Adrenal gland (tissue), 12 donors: ENCODE data around the gene LYRM7. TPM values are rescaled to one million over a fixed set of nuclear protein-coding genes. Genes with fewer than 3 reads are reported as not detected.

Experiments
- DNase-seq, 7 donors: peaks; one replicate each; pipeline ENCODE4 v3.0.0-alpha.2; 2019 to 2020
- H3K27ac ChIP-seq, 5 donors: fragments of 200-600 bp; sonication (generic) in 4 of 5; 1 replicate in 3 of 5; 2 replicates in 2 of 5; pipeline versions ENCODE4 v1.5.1 to v1.8.0; 2016 to 2020; ENCODE audit warnings: mild to moderate bottlenecking in 1 of 5
- H3K27me3 ChIP-seq: fragments of 200-600 bp; 2 replicates; pipeline ENCODE4 v1.8.0; 2021
- H3K36me3 ChIP-seq, 2 donors: fragments of 200-600 bp; replicated peaks in 1 of 2; 1 replicate in 1 of 2; 2 replicates in 1 of 2; pipeline versions ENCODE4 v1.5.1 to v1.8.0; 2018 to 2022
- H3K4me1 ChIP-seq, 2 donors: fragments of 200-600 bp; replicated peaks in 1 of 2; 1 replicate in 1 of 2; 2 replicates in 1 of 2; pipeline versions ENCODE4 v1.5.1 to v1.8.0; 2018 to 2021
- H3K4me3 ChIP-seq, 4 donors: fragments of 200-600 bp; sonication (generic) in 3 of 4; one replicate each; pipeline ENCODE4 v1.5.1; 2016 to 2018
- H3K9me3 ChIP-seq, 3 donors: fragments of 200-600 bp; sonication (generic) in 1 of 3; replicated peaks in 1 of 3; 1 replicate in 2 of 3; 2 replicates in 1 of 3; pipeline versions ENCODE4 v1.5.1 to v1.8.0; 2016 to 2021
- POLR2A ChIP-seq, 2 donors: fragments of 450-650 bp; IDR thresholded peaks; one replicate each; pipeline ENCODE4 v1.6.1; 2017; ENCODE audit warnings: antibody characterized with exemption in 2 of 2, mild to moderate bottlenecking in 2 of 2, moderate library complexity in 1 of 2
- WGBS, 4 donors: extraction: QIAGEN DNeasy Blood & Tissue Kit in 2 of 4; methylation state at CpG; one replicate each; pipeline versions ENCODE4 v1.1.5 to v1.1.7; 2013 to 2017; 5-methylcytosine and 5-hydroxymethylcytosine counted together
- intact Hi-C, 2 donors: fragments of 100-400 bp; cut with DNase I; formaldehyde crosslinking; loops; one replicate each; pipeline versions ENCODE4 v1.14.1 to v1.15.0; 2022 to 2023
- polyA plus RNA-seq, 3 donors: library from polyadenylated mRNA; stranded (reverse); fragments of 200-250 nt in 2 of 3; fragments of 350-450 nt in 1 of 3; fragmentation: Illumina TruSeq in 1 of 3; extraction: RNeasy Lipid Tissue Mini Kit (QIAGEN cat#74804) in 1 of 3; gene quantifications; one replicate each; pipeline ENCODE4 v1.2.3, GENCODE V29; 2013 to 2014
- total RNA-seq, 9 donors: library from RNA; depleted of rRNA in 4 of 9; stranded (reverse); fragments of >200 nt in 4 of 9; fragments of 120-200 nt in 1 of 9; fragmentation: NEBNext Ultra II Directional in 1 of 9; extraction: Animal tissue kit (Norgen Biotek cat#: 25700) in 1 of 9; gene quantifications; one replicate each; pipeline versions ENCODE4 v1.1.0 to v1.2.4, GENCODE V29; 2013 to 2023
- TF ChIP-seq, protein P1 (sequence below), 6 experiments: fragments of 450-650 bp in 4 of 6; fragments of 200-600 bp in 2 of 6; sonication (generic) in 1 of 6; IDR thresholded peaks; 1 replicate in 5 of 6; 2 replicates in 1 of 6; pipeline versions ENCODE4 v1.5.1 to v1.8.0; 2016 to 2021; ENCODE audit warnings: antibody characterized with exemption in 6 of 6, mild to moderate bottlenecking in 2 of 6, moderate library complexity in 1 of 6
- donor health status: healthy with polysubstance abuse.
- donor health status: Bipolar disorder and iron deficiency.
- donor health status: DM: yes; HTN: yes; CAD: no.
- donor health status: DM: no; HTN: no; CAD: no.
- donor health status: DM: no; HTN: no; CAD: no.
- donor health status: DM: yes; HTN: yes; CAD: no.

LYRM7 gene
- total and polyA plus RNA-seq, 12 donors = 2.0 to 14.5 (median 10.6) TPM

GRCh38 chr5:131211669-131212068, 40.9 kb downstream of the LYRM7 start:
- no peak overlapping the region for H3K27ac ChIP-seq
- intact Hi-C loops = no loop called here
- 87 to 94% (median 90%) methylated on average over 5 of the region's 5 CpGs for WGBS, 4 donors

GRCh38 chr5:131212471-131213021, 41.8 kb downstream of the LYRM7 start:
- 70 to 84% (median 74%) methylated on average over 5 of the region's 5 CpGs for WGBS, 4 donors
- Histone ChIP-seq H3K27ac (no peak overlapping the region), H3K4me1 (no peaks in the 10 kb centered on the region), H3K27me3 (no peaks in the 10 kb centered on the region), H3K9me3 (no peaks in the 10 kb centered on the region), H3K4me3 (no peak overlapping the region), H3K36me3 (no peaks in the 10 kb centered on the region)
- intact Hi-C loops = no loop called here
- no peak for TF ChIP-seq POLR2A (IDR thresholded peaks at IDR 0.05)
- TF ChIP-seq, protein P1, sequence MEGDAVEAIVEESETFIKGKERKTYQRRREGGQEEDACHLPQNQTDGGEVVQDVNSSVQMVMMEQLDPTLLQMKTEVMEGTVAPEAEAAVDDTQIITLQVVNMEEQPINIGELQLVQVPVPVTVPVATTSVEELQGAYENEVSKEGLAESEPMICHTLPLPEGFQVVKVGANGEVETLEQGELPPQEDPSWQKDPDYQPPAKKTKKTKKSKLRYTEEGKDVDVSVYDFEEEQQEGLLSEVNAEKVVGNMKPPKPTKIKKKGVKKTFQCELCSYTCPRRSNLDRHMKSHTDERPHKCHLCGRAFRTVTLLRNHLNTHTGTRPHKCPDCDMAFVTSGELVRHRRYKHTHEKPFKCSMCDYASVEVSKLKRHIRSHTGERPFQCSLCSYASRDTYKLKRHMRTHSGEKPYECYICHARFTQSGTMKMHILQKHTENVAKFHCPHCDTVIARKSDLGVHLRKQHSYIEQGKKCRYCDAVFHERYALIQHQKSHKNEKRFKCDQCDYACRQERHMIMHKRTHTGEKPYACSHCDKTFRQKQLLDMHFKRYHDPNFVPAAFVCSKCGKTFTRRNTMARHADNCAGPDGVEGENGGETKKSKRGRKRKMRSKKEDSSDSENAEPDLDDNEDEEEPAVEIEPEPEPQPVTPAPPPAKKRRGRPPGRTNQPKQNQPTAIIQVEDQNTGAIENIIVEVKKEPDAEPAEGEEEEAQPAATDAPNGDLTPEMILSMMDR (IDR thresholded peaks at IDR 0.05) = no peak
- DNase-seq = no peak

More at GRCh38 chr5:131211669-131212068, 40.9 kb downstream of the LYRM7 start:
- Histone ChIP-seq H3K4me1 (no peaks in the 10 kb centered on the region), H3K27me3 (no peaks in the 10 kb centered on the region), H3K4me3 (no peak overlapping the region), H3K36me3 (no peaks in the 10 kb centered on the region), H3K9me3 (no peaks in the 10 kb centered on the region)
- no peak for DNase-seq
- TF ChIP-seq, protein P1 (IDR thresholded peaks at IDR 0.05) = no peak
- no peak for TF ChIP-seq POLR2A (IDR thresholded peaks at IDR 0.05)

DNA sequence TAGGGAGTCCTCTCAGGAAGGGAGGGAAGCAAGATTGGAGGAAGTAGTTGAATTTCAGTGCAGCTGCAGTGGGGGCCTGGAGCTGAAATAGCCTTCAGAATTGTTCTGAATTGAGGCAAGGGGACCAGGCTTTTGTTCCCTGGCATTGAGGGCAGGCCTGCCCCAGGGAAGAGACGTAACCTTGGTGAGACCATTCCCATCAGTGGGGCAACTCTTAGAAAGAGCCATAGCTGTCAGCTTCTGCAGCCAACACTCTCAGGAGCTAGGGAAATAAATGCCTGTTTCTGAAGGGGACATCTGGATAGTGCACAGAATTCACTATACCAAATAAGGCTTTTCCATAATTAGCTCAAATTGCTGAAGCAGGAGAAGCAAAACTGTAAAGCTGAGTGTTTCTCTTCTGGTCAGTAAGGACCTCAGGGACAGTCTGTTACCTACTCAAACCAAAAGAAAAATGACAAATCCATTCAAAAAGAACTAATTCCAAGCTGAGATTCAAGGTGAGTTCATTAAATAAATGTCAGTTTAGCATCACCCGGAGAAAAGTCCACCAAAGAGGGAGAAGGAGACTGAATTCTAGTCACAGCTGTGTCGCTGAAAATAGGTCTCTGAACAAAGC, 44.0 kb downstream of the LYRM7 start:
- no peak for TF ChIP-seq POLR2A (IDR thresholded peaks at IDR 0.05)
- TF ChIP-seq, protein P1 (IDR thresholded peaks at IDR 0.05) = no peak
- no peak for DNase-seq
- H3K4me1 ChIP-seq = no peaks in the 10 kb centered on the region
- 68 to 80% (median 71%) methylated on average over 3 of the region's 3 CpGs for WGBS, 4 donors
- H3K27me3 ChIP-seq = no peaks in the 10 kb centered on the region
- no peaks in the 10 kb centered on the region for H3K9me3 ChIP-seq
- H3K4me3 ChIP-seq = no peak overlapping the region
- intact Hi-C loops = no loop called here
- no peak overlapping the region for H3K27ac ChIP-seq
- H3K36me3 ChIP-seq = no peaks in the 10 kb centered on the region

- intact Hi-C loops = no loop called here
- no peaks in the 10 kb centered on the region for H3K36me3 ChIP-seq
- H3K4me3 ChIP-seq = no peak overlapping the region
- no peaks in the 10 kb centered on the region for H3K4me1 ChIP-seq
- no peaks in the 10 kb centered on the region for H3K9me3 ChIP-seq
- TF ChIP-seq, protein P1 (IDR thresholded peaks at IDR 0.05) = no peak
- TF ChIP-seq POLR2A (IDR thresholded peaks at IDR 0.05) = no peak
- DNase-seq = no peak
- H3K27me3 ChIP-seq = no peaks in the 10 kb centered on the region
- WGBS, 4 donors = 86 to 93% (median 92%) methylated on average over 4 of the region's 4 CpGs
- H3K27ac ChIP-seq = no peak overlapping the region
These were observed 47.0 kb downstream of the LYRM7 start for GRCh38 chr5:131217791-131218190.
